Measurements from ENCODE around the gene ANKRD23. TPM values are rescaled to one million over a fixed set of nuclear protein-coding genes. Genes with fewer than 3 reads are reported as not detected.

Gene ANKRD23
- total and polyA plus RNA-seq, 2 of the 13 experiments (the other 11 are each of a cell fraction or from before 2014, with no cell fraction given), result 1.5 to 1.6 TPM

- TF ChIP-seq EHMT2 (IDR thresholded peaks at IDR 0.05; ENCODE audit: borderline replicate concordance, low read depth, low read length) (no peak), HOXA9 (CRISPR knock-in tag; IDR thresholded peaks at IDR 0.05; ENCODE audit: borderline replicate concordance) (no peak), MTA1 (CRISPR knock-in tag; IDR thresholded peaks at IDR 0.05; ENCODE audit: borderline replicate concordance) (peak; percentile 42; the same call in 1 of the 2 replicates), NFRKB (IDR thresholded peaks at IDR 0.05) (no peak), MBD4 (IDR thresholded peaks at IDR 0.05; ENCODE audit: borderline replicate concordance, low read length) (no peak), DZIP1 (CRISPR knock-in tag; IDR thresholded peaks at IDR 0.05) (no peak), PBX2 (CRISPR knock-in tag; IDR thresholded peaks at IDR 0.05) (no peak), ZNF234 (CRISPR knock-in tag; conservative IDR thresholded peaks at IDR 0.05) (0 out of 2 replicates have a peak, but pooled peaks have one; percentile 43), CBX1 (IDR thresholded peaks at IDR 0.05; ENCODE audit: low read depth) (no peak), ERF (CRISPR knock-in tag; IDR thresholded peaks at IDR 0.05) (no peak), MBNL3 (CRISPR knock-in tag; conservative IDR thresholded peaks at IDR 0.05) (no peak), ZNF773 (CRISPR knock-in tag; IDR thresholded peaks at IDR 0.05; ENCODE audit: borderline replicate concordance) (no peak), NCOR1 (IDR thresholded peaks at IDR 0.05; ENCODE audit: borderline replicate concordance, low read length) (no peak), ZKSCAN5 (CRISPR knock-in tag; IDR thresholded peaks at IDR 0.05) (no peak), ZNF777 (CRISPR knock-in tag; IDR thresholded peaks at IDR 0.05) (peak; percentile 24; the same call in 1 of the 2 replicates)
- TF ChIP-seq, protein P1, sequence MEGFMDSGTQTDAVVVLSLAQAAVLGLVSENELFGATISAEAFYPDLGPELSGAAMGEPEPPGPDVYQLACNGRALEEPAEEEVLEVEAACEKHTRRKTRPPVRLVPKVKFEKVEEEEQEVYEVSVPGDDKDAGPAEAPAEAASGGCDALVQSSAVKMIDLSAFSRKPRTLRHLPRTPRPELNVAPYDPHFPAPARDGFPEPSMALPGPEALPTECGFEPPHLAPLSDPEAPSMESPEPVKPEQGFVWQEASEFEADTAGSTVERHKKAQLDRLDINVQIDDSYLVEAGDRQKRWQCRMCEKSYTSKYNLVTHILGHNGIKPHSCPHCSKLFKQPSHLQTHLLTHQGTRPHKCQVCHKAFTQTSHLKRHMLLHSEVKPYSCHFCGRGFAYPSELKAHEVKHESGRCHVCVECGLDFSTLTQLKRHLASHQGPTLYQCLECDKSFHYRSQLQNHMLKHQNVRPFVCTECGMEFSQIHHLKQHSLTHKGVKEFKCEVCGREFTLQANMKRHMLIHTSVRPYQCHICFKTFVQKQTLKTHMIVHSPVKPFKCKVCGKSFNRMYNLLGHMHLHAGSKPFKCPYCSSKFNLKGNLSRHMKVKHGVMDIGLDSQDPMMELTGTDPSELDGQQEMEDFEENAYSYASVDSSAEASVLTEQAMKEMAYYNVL (CRISPR knock-in tag; IDR thresholded peaks at IDR 0.05; ENCODE audit: borderline replicate concordance), result no peak
- TF ChIP-seq, protein P2, sequence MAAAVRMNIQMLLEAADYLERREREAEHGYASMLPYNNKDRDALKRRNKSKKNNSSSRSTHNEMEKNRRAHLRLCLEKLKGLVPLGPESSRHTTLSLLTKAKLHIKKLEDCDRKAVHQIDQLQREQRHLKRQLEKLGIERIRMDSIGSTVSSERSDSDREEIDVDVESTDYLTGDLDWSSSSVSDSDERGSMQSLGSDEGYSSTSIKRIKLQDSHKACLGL (CRISPR knock-in tag; IDR thresholded peaks at IDR 0.05), result peak; percentile 50; the same call in 1 of the 2 replicates
- TF ChIP-seq, protein P3, sequence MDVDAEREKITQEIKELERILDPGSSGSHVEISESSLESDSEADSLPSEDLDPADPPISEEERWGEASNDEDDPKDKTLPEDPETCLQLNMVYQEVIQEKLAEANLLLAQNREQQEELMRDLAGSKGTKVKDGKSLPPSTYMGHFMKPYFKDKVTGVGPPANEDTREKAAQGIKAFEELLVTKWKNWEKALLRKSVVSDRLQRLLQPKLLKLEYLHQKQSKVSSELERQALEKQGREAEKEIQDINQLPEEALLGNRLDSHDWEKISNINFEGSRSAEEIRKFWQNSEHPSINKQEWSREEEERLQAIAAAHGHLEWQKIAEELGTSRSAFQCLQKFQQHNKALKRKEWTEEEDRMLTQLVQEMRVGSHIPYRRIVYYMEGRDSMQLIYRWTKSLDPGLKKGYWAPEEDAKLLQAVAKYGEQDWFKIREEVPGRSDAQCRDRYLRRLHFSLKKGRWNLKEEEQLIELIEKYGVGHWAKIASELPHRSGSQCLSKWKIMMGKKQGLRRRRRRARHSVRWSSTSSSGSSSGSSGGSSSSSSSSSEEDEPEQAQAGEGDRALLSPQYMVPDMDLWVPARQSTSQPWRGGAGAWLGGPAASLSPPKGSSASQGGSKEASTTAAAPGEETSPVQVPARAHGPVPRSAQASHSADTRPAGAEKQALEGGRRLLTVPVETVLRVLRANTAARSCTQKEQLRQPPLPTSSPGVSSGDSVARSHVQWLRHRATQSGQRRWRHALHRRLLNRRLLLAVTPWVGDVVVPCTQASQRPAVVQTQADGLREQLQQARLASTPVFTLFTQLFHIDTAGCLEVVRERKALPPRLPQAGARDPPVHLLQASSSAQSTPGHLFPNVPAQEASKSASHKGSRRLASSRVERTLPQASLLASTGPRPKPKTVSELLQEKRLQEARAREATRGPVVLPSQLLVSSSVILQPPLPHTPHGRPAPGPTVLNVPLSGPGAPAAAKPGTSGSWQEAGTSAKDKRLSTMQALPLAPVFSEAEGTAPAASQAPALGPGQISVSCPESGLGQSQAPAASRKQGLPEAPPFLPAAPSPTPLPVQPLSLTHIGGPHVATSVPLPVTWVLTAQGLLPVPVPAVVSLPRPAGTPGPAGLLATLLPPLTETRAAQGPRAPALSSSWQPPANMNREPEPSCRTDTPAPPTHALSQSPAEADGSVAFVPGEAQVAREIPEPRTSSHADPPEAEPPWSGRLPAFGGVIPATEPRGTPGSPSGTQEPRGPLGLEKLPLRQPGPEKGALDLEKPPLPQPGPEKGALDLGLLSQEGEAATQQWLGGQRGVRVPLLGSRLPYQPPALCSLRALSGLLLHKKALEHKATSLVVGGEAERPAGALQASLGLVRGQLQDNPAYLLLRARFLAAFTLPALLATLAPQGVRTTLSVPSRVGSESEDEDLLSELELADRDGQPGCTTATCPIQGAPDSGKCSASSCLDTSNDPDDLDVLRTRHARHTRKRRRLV (CRISPR knock-in tag; IDR thresholded peaks at IDR 0.05), result no peak
Measured at GRCh38 chr2:96816836-96817702, 26.8 kb downstream of the ANKRD23 start (continued).

Measured in HepG2 (cell line).